Panc1 (cell line): ENCODE results near the gene HOMER1.

Experiments
- CTCF ChIP-seq: fragments of 450-650 bp; IDR thresholded peaks from 2 replicates; pipeline ENCODE4 v1.5.1; 2017; ENCODE audit warnings: mild to moderate bottlenecking
- POLR2AphosphoS5 ChIP-seq: IDR thresholded peaks from 2 replicates; pipeline ENCODE4 v1.6.1; 2012; ENCODE audit warnings: mild to moderate bottlenecking, low read depth, low read length, moderate library complexity

- TF ChIP-seq POLR2AphosphoS5 (no peak), CTCF (no peak)
Measured at GRCh38 chr5:79561525-79561893, 47.6 kb upstream of the HOMER1 start.
